HEK293T (cell line): Measurements from ENCODE around the gene RPS2.
A peak's percentile ranks its signal among the peaks of the same experiment; 100 is the strongest.

ENCODE experiments used
- CTCF ChIA-PET: fragments of 350-600 bp; formaldehyde crosslinking; extraction: SDS; loops from one replicate; lab custom pipeline; 2021; ENCODE audit warnings: antibody characterized with exemption, inconsistent platforms; lab: Yijun Ruan, JAX
- POLR2A ChIA-PET: fragments of 350-600 bp; formaldehyde crosslinking; extraction: SDS; loops from one replicate; lab custom pipeline; 2020; ENCODE audit warnings: antibody characterized with exemption, inconsistent platforms; lab: Yijun Ruan, JAX
- DNase-seq: peaks from one replicate; pipeline ENCODE4 v3.0.0; 2012; ENCODE audit warnings: mixed read lengths; ENCODE audit errors: extremely low spot score
- ARNT ChIP-seq: fragments of 450-650 bp; IDR thresholded peaks from 2 replicates; pipeline ENCODE4 v1.6.1; 2017; ENCODE audit warnings: mild to moderate bottlenecking
- BHLHE40 ChIP-seq: fragments of 450-650 bp; IDR thresholded peaks from 2 replicates; pipeline ENCODE4 v1.6.1; 2016; ENCODE audit warnings: mild to moderate bottlenecking, moderate library complexity, borderline replicate concordance
- CTBP1 ChIP-seq: fragments of 450-650 bp; IDR thresholded peaks from 2 replicates; pipeline ENCODE4 v1.6.1; 2016; ENCODE audit warnings: borderline replicate concordance
- ELF4 ChIP-seq: fragments of 450-650 bp; IDR thresholded peaks from 2 replicates; pipeline ENCODE4 v1.6.1; 2017; ENCODE audit warnings: antibody characterized with exemption
- FOXA1 ChIP-seq: fragments of 450-650 bp; IDR thresholded peaks from 2 replicates; pipeline ENCODE4 v1.6.1; 2016; ENCODE audit warnings: mild to moderate bottlenecking
- FOXK2 ChIP-seq: fragments of 450-650 bp; IDR thresholded peaks from 2 replicates; pipeline ENCODE4 v1.6.1; 2016; ENCODE audit warnings: mild to moderate bottlenecking
- FOXM1 ChIP-seq: fragments of 450-650 bp; IDR thresholded peaks from 2 replicates; pipeline ENCODE4 v1.6.1; 2017; ENCODE audit warnings: mild to moderate bottlenecking, borderline replicate concordance
- HDGF ChIP-seq: fragments of 450-650 bp; IDR thresholded peaks from 2 replicates; pipeline ENCODE4 v1.6.1; 2017; ENCODE audit warnings: antibody characterized with exemption, borderline replicate concordance
- L3MBTL2 ChIP-seq: fragments of 450-650 bp; conservative IDR thresholded peaks from 2 replicates; pipeline ENCODE4 v1.6.1; 2016; ENCODE audit warnings: mild to moderate bottlenecking
- LEF1 ChIP-seq: fragments of 450-650 bp; IDR thresholded peaks from 2 replicates; pipeline ENCODE4 v1.6.1; 2017; ENCODE audit warnings: mild to moderate bottlenecking, borderline replicate concordance
- NFRKB ChIP-seq: fragments of 450-650 bp; IDR thresholded peaks from 2 replicates; pipeline ENCODE4 v1.6.1; 2016; ENCODE audit warnings: mild to moderate bottlenecking, moderate library complexity
- SP1 ChIP-seq: fragments of 450-650 bp; IDR thresholded peaks from 2 replicates; pipeline ENCODE4 v1.6.1; 2017
- SUZ12 ChIP-seq: fragments of 450-650 bp; IDR thresholded peaks from 2 replicates; pipeline ENCODE4 v1.6.1; 2016; ENCODE audit warnings: mild to moderate bottlenecking
- TARDBP ChIP-seq: fragments of 450-650 bp; IDR thresholded peaks from 2 replicates; pipeline ENCODE4 v1.6.1; 2016
- ZNF384 ChIP-seq: fragments of 450-650 bp; IDR thresholded peaks from 2 replicates; pipeline ENCODE4 v1.6.1; 2016
- TF ChIP-seq, protein P1 (sequence below): fragments of 450-650 bp; IDR thresholded peaks from 2 replicates; pipeline ENCODE4 v1.6.1; 2016

The RPS2 gene

DNA sequence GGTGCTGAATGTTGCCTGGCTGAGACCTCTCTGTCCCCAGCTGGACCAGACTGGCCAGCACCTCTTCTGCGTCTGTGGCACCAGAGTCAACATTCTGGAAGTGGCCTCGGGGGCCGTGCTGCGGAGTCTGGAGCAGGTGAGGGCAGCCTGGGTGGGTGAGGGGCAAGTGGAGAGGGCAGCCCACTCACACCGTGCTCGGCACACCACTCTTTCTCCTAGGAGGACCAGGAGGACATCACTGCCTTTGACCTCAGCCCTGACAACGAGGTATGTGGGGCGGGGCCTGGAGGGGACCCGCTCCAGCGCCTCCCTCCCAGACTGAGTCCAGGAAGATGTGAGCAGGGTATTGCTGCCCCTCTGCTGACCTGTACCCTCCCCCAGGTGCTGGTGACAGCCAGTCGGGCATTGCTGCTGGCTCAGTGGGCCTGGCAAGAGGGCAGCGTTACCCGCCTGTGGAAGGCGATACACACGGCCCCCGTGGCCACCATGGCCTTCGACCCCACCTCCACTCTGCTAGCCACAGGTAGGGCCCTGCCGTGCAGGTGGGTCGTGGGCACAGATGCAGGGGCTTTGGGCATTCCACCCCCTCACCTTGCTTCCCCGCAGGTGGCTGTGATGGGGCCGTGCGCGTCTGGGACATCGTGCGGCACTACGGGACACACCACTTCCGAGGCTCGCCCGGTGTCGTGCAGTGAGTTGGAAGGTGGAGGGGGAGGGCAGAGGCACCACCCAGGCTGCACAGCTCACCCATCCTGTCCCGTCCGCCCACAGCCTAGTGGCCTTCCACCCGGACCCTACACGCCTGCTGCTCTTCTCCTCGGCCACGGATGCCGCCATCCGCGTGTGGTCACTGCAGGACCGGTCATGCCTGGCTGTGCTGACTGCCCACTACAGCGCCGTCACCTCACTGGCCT is 9.8 kb upstream of the RPS2 start:
- DNase-seq, result no peak
- TF ChIP-seq FOXK2 (no peak), L3MBTL2 (no peak), HDGF (no peak), FOXA1 (no peak), FOXM1 (no peak), SP1 (no peak), SUZ12 (no peak), TARDBP (no peak), LEF1 (no peak), ZNF384 (no peak), NFRKB (no peak), BHLHE40 (no peak), ELF4 (no peak), CTBP1 (no peak), ARNT (no peak)
- TF ChIP-seq, protein P1, sequence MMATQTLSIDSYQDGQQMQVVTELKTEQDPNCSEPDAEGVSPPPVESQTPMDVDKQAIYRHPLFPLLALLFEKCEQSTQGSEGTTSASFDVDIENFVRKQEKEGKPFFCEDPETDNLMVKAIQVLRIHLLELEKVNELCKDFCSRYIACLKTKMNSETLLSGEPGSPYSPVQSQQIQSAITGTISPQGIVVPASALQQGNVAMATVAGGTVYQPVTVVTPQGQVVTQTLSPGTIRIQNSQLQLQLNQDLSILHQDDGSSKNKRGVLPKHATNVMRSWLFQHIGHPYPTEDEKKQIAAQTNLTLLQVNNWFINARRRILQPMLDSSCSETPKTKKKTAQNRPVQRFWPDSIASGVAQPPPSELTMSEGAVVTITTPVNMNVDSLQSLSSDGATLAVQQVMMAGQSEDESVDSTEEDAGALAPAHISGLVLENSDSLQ, result no peak
- ChIA-PET CTCF (no interaction called here), POLR2A (interaction anchor here (1.8 to 3.3 kb wide), 2 partner anchors 10 to 13 kb away, joined by 7 to 28 read pairs; partner anchors contain the start of gene RPS2)

DNA sequence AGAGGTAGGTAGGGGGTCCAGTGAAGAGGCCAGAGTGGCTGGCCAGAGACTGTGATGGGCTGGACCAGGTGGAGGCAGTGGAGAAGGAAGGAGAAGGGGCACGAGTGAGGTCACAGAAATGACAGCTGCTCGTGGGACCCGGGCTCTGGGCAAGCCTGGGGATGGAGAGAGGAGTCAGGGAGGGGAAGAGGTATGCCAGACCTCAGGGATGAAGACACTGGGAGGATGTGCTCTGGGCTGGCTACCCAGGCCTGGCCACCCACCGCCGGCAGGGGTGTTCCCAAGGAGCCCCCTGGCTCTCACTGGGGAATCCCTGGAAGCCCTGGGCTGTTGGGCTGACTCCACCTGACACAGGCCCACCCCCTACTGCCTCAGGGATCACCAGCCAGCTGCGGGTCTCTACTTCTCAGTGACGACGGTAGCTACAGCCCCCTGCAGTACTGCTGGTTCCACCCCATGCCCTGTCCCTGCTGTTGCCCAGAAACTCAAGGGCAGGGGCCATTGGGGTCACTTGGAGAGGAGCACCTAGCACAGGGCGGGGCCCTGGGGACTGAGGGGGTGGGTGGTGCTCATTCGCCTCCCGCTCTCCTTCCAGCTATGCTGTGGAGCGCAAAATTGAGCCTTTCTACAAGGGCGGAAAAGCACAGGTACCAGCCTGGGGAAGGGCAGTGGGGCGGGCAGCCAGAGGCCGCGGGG is 9.0 kb upstream of the RPS2 start:
- POLR2A ChIA-PET, result interaction anchor here (1.8 to 3.4 kb wide), 3 partner anchors 8 to 12 kb away, joined by 7 to 28 read pairs (median 27); partner anchors contain the start of genes NOXO1 and RPS2

DNA sequence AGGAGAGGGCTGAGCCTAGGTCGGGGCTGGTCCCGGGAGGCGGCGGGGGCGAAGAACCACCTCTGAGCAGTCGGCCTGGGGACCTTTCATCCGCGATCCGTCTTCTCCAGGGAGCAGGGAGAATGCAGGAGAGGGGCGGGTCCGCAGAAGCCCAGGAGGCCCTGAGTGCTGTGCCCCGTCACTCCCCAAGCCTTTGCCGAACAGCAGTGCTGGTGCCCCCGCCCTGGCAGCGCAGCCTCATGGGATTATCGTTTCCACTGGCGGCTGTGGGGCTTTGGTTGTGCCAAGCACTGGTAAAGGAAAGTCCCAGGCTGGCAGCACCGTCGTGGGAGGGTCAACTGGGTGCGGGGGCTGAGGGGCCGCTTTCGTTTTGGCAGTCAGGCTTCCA is 7.9 kb upstream of the RPS2 start:
- POLR2A ChIA-PET, result interaction anchor here (1.2 to 3.4 kb wide), 6 partner anchors 8 to 183 kb away, joined by 4 to 33 read pairs (median 18); partner anchors contain the start of genes MSRB1, NOXO1, RPS2 and TRAF7
- TF ChIP-seq NFRKB (no peak), ZNF384 (no peak), ARNT (no peak), BHLHE40 (no peak), SUZ12 (no peak), ELF4 (no peak), FOXM1 (no peak), TARDBP (no peak), CTBP1 (no peak), FOXK2 (no peak), SP1 (no peak), HDGF (no peak), FOXA1 (no peak), LEF1 (no peak), L3MBTL2 (no peak)
- TF ChIP-seq, protein P1, result no peak
- CTCF ChIA-PET, result interaction anchor here (1.4 kb wide), 1 partner anchor 43 kb away, joined by 3 read pairs; no protein-coding TSS in a partner anchor
- peak; percentile 55 for DNase-seq

More for the DNA sequence above, 9.0 kb upstream of the RPS2 start:
- TF ChIP-seq SP1 (no peak), BHLHE40 (no peak), NFRKB (no peak), LEF1 (no peak), L3MBTL2 (no peak), ZNF384 (no peak), TARDBP (no peak), FOXM1 (no peak), CTBP1 (no peak)
- TF ChIP-seq, protein P1, result no peak
- CTCF ChIA-PET, result no interaction called here
- DNase-seq, result no peak

DNA sequence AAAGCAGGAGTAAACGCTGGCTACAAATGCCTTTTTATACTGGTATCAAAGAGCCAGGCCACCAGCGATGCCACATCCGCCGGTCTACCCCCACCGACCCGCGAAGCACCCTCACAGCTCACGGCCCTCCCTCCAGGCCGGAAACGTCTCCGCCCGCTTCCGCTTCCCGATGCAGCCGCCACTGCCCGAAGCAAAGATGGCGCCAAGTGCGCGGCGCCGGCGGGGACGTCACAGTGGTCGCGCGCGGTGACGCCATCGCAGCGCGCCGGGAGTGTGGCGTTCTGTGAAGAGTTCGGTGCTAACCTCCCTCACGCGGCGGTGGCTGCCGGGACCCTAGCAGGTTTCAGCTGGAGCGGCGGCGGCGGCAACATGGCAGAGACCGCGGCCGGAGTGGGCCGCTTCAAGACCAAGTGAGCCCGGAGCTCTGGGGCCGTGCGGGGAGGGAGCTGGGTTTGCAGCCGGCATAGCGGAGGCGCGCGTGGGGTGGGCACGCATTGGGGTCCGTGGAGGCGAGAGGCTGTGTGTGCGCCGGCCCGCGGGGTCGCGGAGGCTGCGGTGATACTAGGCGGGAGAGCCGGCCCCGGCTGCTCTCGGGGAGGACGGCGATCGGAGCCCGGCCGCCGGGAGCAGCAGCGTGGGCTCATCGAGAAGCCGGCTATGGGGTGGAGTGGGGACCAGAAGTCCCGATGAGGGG is 7.3 kb upstream of the RPS2 start, which contains the start of gene TBL3:
TBL3 (plus strand) TSS at position 258 of the 694 bp plus-strand sequence; CDS start at position 370, 112 bp downstream.
- ChIA-PET CTCF (interaction anchor here (0.6 to 1.4 kb wide), 2 partner anchors 43 to 92 kb away, joined by 3 read pairs; no protein-coding TSS in a partner anchor), POLR2A (interaction anchor here (0.6 to 3.4 kb wide), 17 partner anchors 9 to 193 kb away, joined by 3 to 33 read pairs (median 4); partner anchors contain the start of genes GFER, MSRB1, NOXO1 and NUBP2)
- no peak for TF ChIP-seq FOXK2
- peak; percentile 71 for TF ChIP-seq L3MBTL2
- TF ChIP-seq LEF1, result peak; percentile 6; the same call in 1 of the 2 replicates
- TF ChIP-seq HDGF, result no peak; the same call in 1 of the 2 replicates
- no peak for TF ChIP-seq ZNF384
- no peak; the same call in none of the 2 replicates for TF ChIP-seq CTBP1
- no peak for TF ChIP-seq SUZ12
- peak; percentile 97 for TF ChIP-seq ELF4
- no peak for TF ChIP-seq ARNT
- TF ChIP-seq, protein P1, result no peak; the same call in 1 of the 2 replicates
- peak; percentile 95 for DNase-seq
